Measurements from ENCODE around the gene CTNNBL1. TPM values are rescaled to one million over a fixed set of nuclear protein-coding genes. Genes with fewer than 3 reads are reported as not detected.

Gene CTNNBL1
- polyA plus RNA-seq, 1 of the 3 experiments (the other 2 are of a cell fraction): 29.5 TPM

DNA sequence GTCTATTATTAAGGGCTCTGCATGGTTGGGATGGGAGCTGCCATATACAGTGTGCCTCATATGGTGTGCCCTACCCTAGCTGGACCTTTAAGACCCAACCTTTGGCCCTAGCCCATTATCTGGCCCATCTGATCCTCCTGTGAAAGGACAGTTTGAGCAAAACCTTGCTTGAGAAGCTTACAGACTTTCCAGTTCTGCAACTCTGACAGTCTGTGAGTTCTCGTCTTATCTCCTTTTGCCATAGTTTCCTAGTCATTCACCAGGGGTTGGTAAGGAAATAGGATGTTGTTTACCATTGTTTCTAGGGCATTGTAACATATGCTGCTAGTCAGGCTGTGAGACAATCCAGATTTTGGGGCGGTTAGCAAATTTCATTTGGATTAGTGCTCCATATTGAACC is 17.2 kb downstream of the CTNNBL1 start:
- 90% methylated on average over 2 of the region's 2 CpGs for WGBS (ENCODE audit: low lambda C conversion rate)
- peaks cover 0 to 3% of the 10 kb centered on the region in 2 experiments for H3K36me3 ChIP-seq (replicated peaks in 1 of 2; ENCODE audit: control insufficient read depth in 1 of 2, insufficient read depth in 2 of 2, low read length in 1 of 2)
- ChIA-PET POLR2A (no interaction called here), CTCF (interaction anchor here (1.1 to 1.9 kb wide), 5 partner anchors 8 to 147 kb away, joined by 3 to 7 read pairs (median 6); no protein-coding TSS in a partner anchor)
- peaks cover 0 to 32% of the 10 kb centered on the region in 2 experiments; a peak in 2 of 4 replicates for H3K4me1 ChIP-seq (ENCODE audit: control insufficient read depth in 1 of 2, insufficient read depth in 2 of 2, low read depth in 1 of 2, low read length in 1 of 2)
- H2AFZ ChIP-seq (ENCODE audit: low read depth): no peak overlapping the region
- no peaks in the 10 kb centered on the region for H3K9me2 ChIP-seq
- DNase-seq: no peak
- peak overlapping the region in 1 of 2 experiments; percentile 94; a peak in 2 of 4 replicates for H3K27ac ChIP-seq (ENCODE audit: low read depth in 2 of 2, low read length in 1 of 2)
- H3K4me3 ChIP-seq (ENCODE audit: low read depth in 2 of 2, low read length in 1 of 2): no peak overlapping the region
- H3K27me3 ChIP-seq (ENCODE audit: insufficient read depth): no peaks in the 10 kb centered on the region
- H3K9me3 ChIP-seq: 0 out of 2 replicates have a peak, but pooled peaks cover 2% of the 10 kb centered on the region
- H3K9ac ChIP-seq: no peak overlapping the region
- peaks cover 60% of the 10 kb centered on the region; the same call in 1 of the 2 replicates for H3K79me2 ChIP-seq (ENCODE audit: insufficient read depth)
- TF ChIP-seq TEAD4 (IDR thresholded peaks at IDR 0.05; ENCODE audit: borderline replicate concordance, insufficient read depth): no peak
- TF ChIP-seq TAF1 (IDR thresholded peaks at IDR 0.05; ENCODE audit: borderline replicate concordance, low read depth, low read length): no peak
- TF ChIP-seq FOXM1 (IDR thresholded peaks at IDR 0.05; ENCODE audit: low read depth): no peak
- peaks cover 12% of the 10 kb centered on the region; the same call in 1 of the 2 replicates for H4K20me1 ChIP-seq (ENCODE audit: insufficient read depth)
- H3K4me2 ChIP-seq: no peak overlapping the region
- no peaks in the 10 kb centered on the region for H3F3A ChIP-seq (replicated peaks; ENCODE audit: insufficient read depth)

DNA sequence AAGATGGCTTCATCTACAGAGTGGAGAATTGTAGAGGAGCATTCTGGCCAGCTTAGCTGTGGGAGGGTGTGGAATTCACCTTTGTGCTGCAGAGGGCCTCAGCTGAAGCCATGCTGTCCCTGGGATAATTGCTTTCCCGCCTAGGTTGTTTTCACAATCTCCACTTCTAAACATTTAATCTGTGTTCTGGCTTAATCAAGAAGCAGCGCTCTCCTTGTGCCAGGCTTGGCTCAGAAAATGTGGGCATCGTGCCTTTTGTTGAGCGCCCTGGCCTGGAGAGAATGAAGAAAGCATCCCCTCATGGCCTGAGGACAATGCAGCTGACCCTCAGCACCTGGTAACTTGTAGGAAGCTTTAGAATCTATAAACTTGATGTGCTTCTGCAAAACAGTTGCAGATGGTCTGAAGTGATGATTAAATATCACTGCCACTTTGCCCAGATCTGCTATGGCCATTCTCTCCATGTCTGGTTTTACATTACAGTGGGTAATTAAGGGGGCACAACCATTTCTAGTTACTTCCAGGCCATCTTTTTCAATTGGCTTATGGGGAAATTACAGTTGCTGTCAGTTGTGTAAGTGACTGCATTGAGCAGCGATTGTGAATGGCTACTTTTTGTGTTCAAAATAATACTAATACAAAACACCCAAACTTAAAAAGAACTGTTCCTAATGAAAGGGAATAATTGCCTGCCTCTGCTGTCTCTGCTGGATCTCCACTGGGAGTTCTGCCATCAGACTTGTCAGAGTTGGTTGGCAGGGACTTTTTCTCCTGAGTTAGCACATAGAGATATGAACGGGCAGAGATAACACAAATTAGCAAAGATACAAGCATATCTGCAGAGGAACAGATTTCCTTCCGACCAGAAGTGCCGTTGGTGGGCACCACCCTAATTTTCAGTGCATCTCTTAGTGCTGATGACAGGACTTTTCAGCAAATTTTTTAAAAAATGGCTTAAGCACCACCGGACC is 18.4 kb downstream of the CTNNBL1 start:
- H2AFZ ChIP-seq (ENCODE audit: low read depth): no peak overlapping the region
- peak overlapping the region in 1 of 2 experiments; percentile 94; a peak in 2 of 4 replicates for H3K27ac ChIP-seq (ENCODE audit: low read depth in 2 of 2, low read length in 1 of 2)
- peaks cover 0 to 32% of the 10 kb centered on the region in 2 experiments; a peak in 2 of 4 replicates for H3K4me1 ChIP-seq (ENCODE audit: control insufficient read depth in 1 of 2, insufficient read depth in 2 of 2, low read depth in 1 of 2, low read length in 1 of 2)
- CTCF ChIA-PET: interaction anchor here (0.8 to 1.9 kb wide), 11 partner anchors 9 to 168 kb away, joined by 3 to 7 read pairs (median 4); no protein-coding TSS in a partner anchor
- no peaks in the 10 kb centered on the region for H3K27me3 ChIP-seq (ENCODE audit: insufficient read depth)
- no peaks in the 10 kb centered on the region for H3K36me3 ChIP-seq (replicated peaks in 1 of 2; ENCODE audit: control insufficient read depth in 1 of 2, insufficient read depth in 2 of 2, low read length in 1 of 2)
- DNase-seq: peak; percentile 75
- 66% methylated on average over 9 of the region's 9 CpGs for WGBS (ENCODE audit: low lambda C conversion rate)
- no peak overlapping the region for H3K4me3 ChIP-seq (ENCODE audit: low read depth in 2 of 2, low read length in 1 of 2)
- H4K20me1 ChIP-seq (ENCODE audit: insufficient read depth): peaks cover 12% of the 10 kb centered on the region; the same call in 1 of the 2 replicates
- H3K4me2 ChIP-seq: no peak overlapping the region
- POLR2A ChIA-PET: interaction anchor here (1.0 kb wide), 2 partner anchors 17 to 169 kb away, joined by 3 to 7 read pairs; no protein-coding TSS in a partner anchor
- no peaks in the 10 kb centered on the region for H3K9me3 ChIP-seq
- H3K9ac ChIP-seq: no peak overlapping the region
- H3F3A ChIP-seq (replicated peaks; ENCODE audit: insufficient read depth): no peaks in the 10 kb centered on the region
- H3K79me2 ChIP-seq (ENCODE audit: insufficient read depth): peaks cover 56% of the 10 kb centered on the region
- H3K9me2 ChIP-seq: no peaks in the 10 kb centered on the region
- TF ChIP-seq TCF12 (IDR thresholded peaks at IDR 0.05): no peak; the same call in 1 of the 2 replicates
- TF ChIP-seq MXI1 (IDR thresholded peaks at IDR 0.05; ENCODE audit: low read depth, low read length): peak; percentile 68
- TF ChIP-seq EP300 (IDR thresholded peaks at IDR 0.05; ENCODE audit: borderline replicate concordance in 1 of 2, low read depth in 1 of 2, low read length in 1 of 2): peak in 1 of 2 experiments; percentile 67; a peak in 2 of 4 replicates
- TF ChIP-seq, protein P1, sequence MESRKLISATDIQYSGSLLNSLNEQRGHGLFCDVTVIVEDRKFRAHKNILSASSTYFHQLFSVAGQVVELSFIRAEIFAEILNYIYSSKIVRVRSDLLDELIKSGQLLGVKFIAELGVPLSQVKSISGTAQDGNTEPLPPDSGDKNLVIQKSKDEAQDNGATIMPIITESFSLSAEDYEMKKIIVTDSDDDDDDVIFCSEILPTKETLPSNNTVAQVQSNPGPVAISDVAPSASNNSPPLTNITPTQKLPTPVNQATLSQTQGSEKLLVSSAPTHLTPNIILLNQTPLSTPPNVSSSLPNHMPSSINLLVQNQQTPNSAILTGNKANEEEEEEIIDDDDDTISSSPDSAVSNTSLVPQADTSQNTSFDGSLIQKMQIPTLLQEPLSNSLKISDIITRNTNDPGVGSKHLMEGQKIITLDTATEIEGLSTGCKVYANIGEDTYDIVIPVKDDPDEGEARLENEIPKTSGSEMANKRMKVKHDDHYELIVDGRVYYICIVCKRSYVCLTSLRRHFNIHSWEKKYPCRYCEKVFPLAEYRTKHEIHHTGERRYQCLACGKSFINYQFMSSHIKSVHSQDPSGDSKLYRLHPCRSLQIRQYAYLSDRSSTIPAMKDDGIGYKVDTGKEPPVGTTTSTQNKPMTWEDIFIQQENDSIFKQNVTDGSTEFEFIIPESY (IDR thresholded peaks at IDR 0.05; ENCODE audit: borderline replicate concordance, low read depth): no peak
- no peak for TF ChIP-seq TEAD4 (IDR thresholded peaks at IDR 0.05; ENCODE audit: borderline replicate concordance, insufficient read depth)
- TF ChIP-seq FOXM1 (IDR thresholded peaks at IDR 0.05; ENCODE audit: low read depth): no peak
- TF ChIP-seq GATA2 (CRISPR knock-in tag; IDR thresholded peaks at IDR 0.05): peak; percentile 81
- TF ChIP-seq, protein P2, sequence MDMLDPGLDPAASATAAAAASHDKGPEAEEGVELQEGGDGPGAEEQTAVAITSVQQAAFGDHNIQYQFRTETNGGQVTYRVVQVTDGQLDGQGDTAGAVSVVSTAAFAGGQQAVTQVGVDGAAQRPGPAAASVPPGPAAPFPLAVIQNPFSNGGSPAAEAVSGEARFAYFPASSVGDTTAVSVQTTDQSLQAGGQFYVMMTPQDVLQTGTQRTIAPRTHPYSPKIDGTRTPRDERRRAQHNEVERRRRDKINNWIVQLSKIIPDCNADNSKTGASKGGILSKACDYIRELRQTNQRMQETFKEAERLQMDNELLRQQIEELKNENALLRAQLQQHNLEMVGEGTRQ (IDR thresholded peaks at IDR 0.05; ENCODE audit: borderline replicate concordance, low read depth, low read length): no peak
- TF ChIP-seq, protein P3, sequence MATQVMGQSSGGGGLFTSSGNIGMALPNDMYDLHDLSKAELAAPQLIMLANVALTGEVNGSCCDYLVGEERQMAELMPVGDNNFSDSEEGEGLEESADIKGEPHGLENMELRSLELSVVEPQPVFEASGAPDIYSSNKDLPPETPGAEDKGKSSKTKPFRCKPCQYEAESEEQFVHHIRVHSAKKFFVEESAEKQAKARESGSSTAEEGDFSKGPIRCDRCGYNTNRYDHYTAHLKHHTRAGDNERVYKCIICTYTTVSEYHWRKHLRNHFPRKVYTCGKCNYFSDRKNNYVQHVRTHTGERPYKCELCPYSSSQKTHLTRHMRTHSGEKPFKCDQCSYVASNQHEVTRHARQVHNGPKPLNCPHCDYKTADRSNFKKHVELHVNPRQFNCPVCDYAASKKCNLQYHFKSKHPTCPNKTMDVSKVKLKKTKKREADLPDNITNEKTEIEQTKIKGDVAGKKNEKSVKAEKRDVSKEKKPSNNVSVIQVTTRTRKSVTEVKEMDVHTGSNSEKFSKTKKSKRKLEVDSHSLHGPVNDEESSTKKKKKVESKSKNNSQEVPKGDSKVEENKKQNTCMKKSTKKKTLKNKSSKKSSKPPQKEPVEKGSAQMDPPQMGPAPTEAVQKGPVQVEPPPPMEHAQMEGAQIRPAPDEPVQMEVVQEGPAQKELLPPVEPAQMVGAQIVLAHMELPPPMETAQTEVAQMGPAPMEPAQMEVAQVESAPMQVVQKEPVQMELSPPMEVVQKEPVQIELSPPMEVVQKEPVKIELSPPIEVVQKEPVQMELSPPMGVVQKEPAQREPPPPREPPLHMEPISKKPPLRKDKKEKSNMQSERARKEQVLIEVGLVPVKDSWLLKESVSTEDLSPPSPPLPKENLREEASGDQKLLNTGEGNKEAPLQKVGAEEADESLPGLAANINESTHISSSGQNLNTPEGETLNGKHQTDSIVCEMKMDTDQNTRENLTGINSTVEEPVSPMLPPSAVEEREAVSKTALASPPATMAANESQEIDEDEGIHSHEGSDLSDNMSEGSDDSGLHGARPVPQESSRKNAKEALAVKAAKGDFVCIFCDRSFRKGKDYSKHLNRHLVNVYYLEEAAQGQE (IDR thresholded peaks at IDR 0.05; ENCODE audit: low read depth, low read length): no peak
- no peak for TF ChIP-seq GABPA (IDR thresholded peaks at IDR 0.05; ENCODE audit: low read depth)
- peak; percentile 38 for TF ChIP-seq CHD2 (IDR thresholded peaks at IDR 0.05; ENCODE audit: low read length, partially characterized antibody)
- peak; percentile 82 for TF ChIP-seq RCOR1 (IDR thresholded peaks at IDR 0.05; ENCODE audit: low read length)
- peak; percentile 49 for TF ChIP-seq RAD21 (IDR thresholded peaks at IDR 0.05; ENCODE audit: low read length)
- no peak for TF ChIP-seq TAF1 (IDR thresholded peaks at IDR 0.05; ENCODE audit: borderline replicate concordance, low read depth, low read length)
- TF ChIP-seq SMC3 (IDR thresholded peaks at IDR 0.05; ENCODE audit: low read depth, low read length): peak; percentile 19; the same call in 1 of the 2 replicates
- TF ChIP-seq, protein P4, sequence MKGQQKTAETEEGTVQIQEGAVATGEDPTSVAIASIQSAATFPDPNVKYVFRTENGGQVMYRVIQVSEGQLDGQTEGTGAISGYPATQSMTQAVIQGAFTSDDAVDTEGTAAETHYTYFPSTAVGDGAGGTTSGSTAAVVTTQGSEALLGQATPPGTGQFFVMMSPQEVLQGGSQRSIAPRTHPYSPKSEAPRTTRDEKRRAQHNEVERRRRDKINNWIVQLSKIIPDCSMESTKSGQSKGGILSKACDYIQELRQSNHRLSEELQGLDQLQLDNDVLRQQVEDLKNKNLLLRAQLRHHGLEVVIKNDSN (IDR thresholded peaks at IDR 0.05; ENCODE audit: borderline replicate concordance, low read depth): no peak

All from SK-N-SH (cell line).